ENCODE measurements around the gene RNF150.
"Not testable (repeated sequence)": the region's sequence is repeated elsewhere in the genome, so short reads cannot be mapped to it uniquely, and the experiment has no call there.

The RNF150 gene

GRCh38 chr4:141133146-141133998 lies at the start of gene RNF150:
Gene RNF150, minus strand, starts transcription at chr4:141133469.
- no peak for DNase-seq (ENCODE audit: low read depth)

- no peak for DNase-seq (ENCODE audit: low read depth)
Observed at GRCh38 chr4:141180991-141181761, 47.9 kb upstream of the RNF150 start.

- DNase-seq (ENCODE audit: low read depth), result no peak
Observed at GRCh38 chr4:141179474-141180373, 46.5 kb upstream of the RNF150 start.

GRCh38 chr4:141177171-141177570 lies 43.9 kb upstream of the RNF150 start:
- no peak for DNase-seq (ENCODE audit: low read depth)

- DNase-seq (ENCODE audit: low read depth), result no peak
Observed at GRCh38 chr4:141174457-141174856, 41.2 kb upstream of the RNF150 start.

GRCh38 chr4:141170671-141171070 lies 37.4 kb upstream of the RNF150 start:
- DNase-seq (ENCODE audit: low read depth), result no peak

- no peak for DNase-seq (ENCODE audit: low read depth)
Observed at GRCh38 chr4:141169391-141169790, 36.1 kb upstream of the RNF150 start.

- not testable (repeated sequence) for DNase-seq (ENCODE audit: low read depth)
Observed at GRCh38 chr4:141165001-141165400, 31.7 kb upstream of the RNF150 start.

GRCh38 chr4:141159027-141159426 lies 25.8 kb upstream of the RNF150 start:
- DNase-seq (ENCODE audit: low read depth), result no peak

- DNase-seq (ENCODE audit: low read depth), result no peak
Observed at GRCh38 chr4:141158219-141158618, 24.9 kb upstream of the RNF150 start.

- no peak for DNase-seq (ENCODE audit: low read depth)
Observed at GRCh38 chr4:141155586-141155985, 22.3 kb upstream of the RNF150 start.

- no peak for DNase-seq (ENCODE audit: low read depth)
Observed at GRCh38 chr4:141154725-141155124, 21.5 kb upstream of the RNF150 start.

- DNase-seq (ENCODE audit: low read depth), result no peak
Observed at GRCh38 chr4:141153751-141154510, 20.7 kb upstream of the RNF150 start.

- DNase-seq (ENCODE audit: low read depth), result no peak
Observed at GRCh38 chr4:141144207-141144606, 10.9 kb upstream of the RNF150 start.

- no peak for DNase-seq (ENCODE audit: low read depth)
Observed at GRCh38 chr4:141142423-141142822, 9.2 kb upstream of the RNF150 start.

GRCh38 chr4:141140391-141141200 lies 7.3 kb upstream of the RNF150 start:
- no peak for DNase-seq (ENCODE audit: low read depth)

GRCh38 chr4:141133999-141134995 lies 1.0 kb upstream of the RNF150 start:
- no peak for DNase-seq (ENCODE audit: low read depth)

- no peak for DNase-seq (ENCODE audit: low read depth)
Observed at GRCh38 chr4:141132709-141133145, 542 bp downstream of the RNF150 start.

- no peak for DNase-seq (ENCODE audit: low read depth)
Observed at GRCh38 chr4:141132072-141132708, 1.1 kb downstream of the RNF150 start.
